ENCODE data around the gene TMEM132D. TPM values are rescaled to one million over a fixed set of nuclear protein-coding genes. Genes with fewer than 3 reads are reported as not detected.

The TMEM132D gene
- total and polyA plus RNA-seq, 2 experiments from 2014 or later = 2.0 to 2.4 TPM

DNA sequence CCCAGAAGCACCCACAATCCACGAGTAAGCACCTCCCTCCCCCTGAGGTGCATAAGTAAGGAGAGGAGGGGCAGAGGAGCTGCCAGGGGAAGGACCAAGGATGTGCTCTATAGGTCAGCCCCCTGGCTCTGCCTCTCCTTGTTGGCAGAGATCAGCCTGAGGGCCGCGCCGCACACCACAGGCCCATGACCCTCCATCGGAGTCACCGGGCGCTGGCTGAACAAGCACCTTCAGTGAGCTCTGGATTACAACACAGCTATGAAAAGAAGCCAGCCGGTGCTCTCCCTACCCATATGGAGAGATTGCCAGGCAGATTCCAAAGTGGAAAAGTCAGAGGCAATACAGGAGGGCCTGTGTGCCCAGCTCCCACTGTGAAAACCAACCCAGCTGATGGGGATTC, 793.2 kb downstream of the TMEM132D start:
- TF ChIP-seq, protein P1, sequence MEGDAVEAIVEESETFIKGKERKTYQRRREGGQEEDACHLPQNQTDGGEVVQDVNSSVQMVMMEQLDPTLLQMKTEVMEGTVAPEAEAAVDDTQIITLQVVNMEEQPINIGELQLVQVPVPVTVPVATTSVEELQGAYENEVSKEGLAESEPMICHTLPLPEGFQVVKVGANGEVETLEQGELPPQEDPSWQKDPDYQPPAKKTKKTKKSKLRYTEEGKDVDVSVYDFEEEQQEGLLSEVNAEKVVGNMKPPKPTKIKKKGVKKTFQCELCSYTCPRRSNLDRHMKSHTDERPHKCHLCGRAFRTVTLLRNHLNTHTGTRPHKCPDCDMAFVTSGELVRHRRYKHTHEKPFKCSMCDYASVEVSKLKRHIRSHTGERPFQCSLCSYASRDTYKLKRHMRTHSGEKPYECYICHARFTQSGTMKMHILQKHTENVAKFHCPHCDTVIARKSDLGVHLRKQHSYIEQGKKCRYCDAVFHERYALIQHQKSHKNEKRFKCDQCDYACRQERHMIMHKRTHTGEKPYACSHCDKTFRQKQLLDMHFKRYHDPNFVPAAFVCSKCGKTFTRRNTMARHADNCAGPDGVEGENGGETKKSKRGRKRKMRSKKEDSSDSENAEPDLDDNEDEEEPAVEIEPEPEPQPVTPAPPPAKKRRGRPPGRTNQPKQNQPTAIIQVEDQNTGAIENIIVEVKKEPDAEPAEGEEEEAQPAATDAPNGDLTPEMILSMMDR (IDR thresholded peaks at IDR 0.05; ENCODE audit: poor library complexity) = no peak
- no peak for TF ChIP-seq EZH2phosphoT487 (IDR thresholded peaks at IDR 0.05; ENCODE audit: low read depth, severe bottlenecking, unreplicated experiment)
- TF ChIP-seq EZH2 (IDR thresholded peaks at IDR 0.05; ENCODE audit: borderline replicate concordance) = no peak

DNA sequence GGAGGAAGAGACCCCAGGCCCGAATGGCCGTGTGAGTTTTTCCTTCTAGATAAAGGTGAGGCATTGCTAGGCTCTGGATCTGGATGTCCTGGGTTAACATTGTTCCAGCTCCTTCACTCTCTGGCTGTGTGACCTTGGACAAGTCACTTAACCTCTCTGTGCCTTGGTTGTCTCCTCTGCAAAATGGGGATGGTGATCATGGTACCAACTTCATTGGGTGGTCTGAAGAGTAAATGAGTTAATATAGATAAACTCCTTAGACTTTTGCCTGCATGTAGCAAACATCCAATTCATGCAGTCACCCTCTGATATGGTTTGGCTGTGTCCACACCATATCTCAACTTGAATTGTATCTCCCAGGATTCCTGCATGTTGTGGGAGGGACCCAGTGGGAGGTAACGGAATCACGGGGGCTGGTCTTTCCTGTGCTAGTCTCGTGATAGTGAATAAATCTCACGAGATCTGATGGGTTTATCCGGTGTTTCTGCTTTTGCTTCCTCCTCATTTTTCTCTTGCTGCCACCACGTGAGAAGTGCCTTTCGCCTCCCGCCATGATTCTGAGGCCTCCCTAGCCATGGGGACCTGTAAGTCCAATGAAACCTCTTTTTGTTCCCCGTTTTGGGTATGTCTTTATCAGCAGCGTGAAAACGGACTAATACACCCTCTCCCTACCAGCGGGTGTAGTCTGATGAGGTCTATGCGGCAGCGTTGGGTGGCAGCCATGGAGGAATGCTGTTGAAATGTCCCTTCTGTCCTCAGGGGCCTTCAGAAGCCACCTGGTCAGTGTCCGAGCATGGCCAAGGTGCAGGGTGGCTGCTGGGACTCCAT, 794.4 kb downstream of the TMEM132D start:
- DNase-seq (ENCODE audit: low spot score) = no peak
- Histone ChIP-seq H3K9me2 (replicated peaks; ENCODE audit: insufficient read depth) (no peaks in the 10 kb centered on the region), H3K27me3 (no peaks in the 10 kb centered on the region), H3K9me3 (ENCODE audit: low read depth) (no peaks in the 10 kb centered on the region), H3K36me3 (replicated peaks; ENCODE audit: insufficient read depth, low read depth) (no peaks in the 10 kb centered on the region), H3K79me2 (no peaks in the 10 kb centered on the region), H4K20me1 (ENCODE audit: insufficient read depth, poor library complexity, severe bottlenecking) (no peaks in the 10 kb centered on the region), H3K27ac (no peak overlapping the region), H3K4me2 (no peak overlapping the region), H3K4me3 (no peak overlapping the region), H3K4me1 (ENCODE audit: insufficient read depth) (no peaks in the 10 kb centered on the region), H2AFZ (no peak overlapping the region)
- TF ChIP-seq EZH2 (IDR thresholded peaks at IDR 0.05; ENCODE audit: borderline replicate concordance) (no peak), EZH2phosphoT487 (IDR thresholded peaks at IDR 0.05; ENCODE audit: low read depth, severe bottlenecking, unreplicated experiment) (no peak)
- TF ChIP-seq, protein P1 (IDR thresholded peaks at IDR 0.05; ENCODE audit: poor library complexity) = no peak
- WGBS (ENCODE audit: low lambda C conversion rate, missing lambda C conversion rate) = 80% methylated on average over 17 of the region's 17 CpGs

More for the DNA sequence above, 793.2 kb downstream of the TMEM132D start:
- no peaks in the 10 kb centered on the region for H3K36me3 ChIP-seq (replicated peaks; ENCODE audit: insufficient read depth, low read depth)
- H3K27me3 ChIP-seq = no peaks in the 10 kb centered on the region
- H2AFZ ChIP-seq = no peak overlapping the region
- no peaks in the 10 kb centered on the region for H3K4me1 ChIP-seq (ENCODE audit: insufficient read depth)
- 91% methylated on average over 8 of the region's 8 CpGs for WGBS (ENCODE audit: low lambda C conversion rate, missing lambda C conversion rate)
- no peak overlapping the region for H3K27ac ChIP-seq
- H4K20me1 ChIP-seq (ENCODE audit: insufficient read depth, poor library complexity, severe bottlenecking) = no peaks in the 10 kb centered on the region
- no peak overlapping the region for H3K4me2 ChIP-seq
- H3K4me3 ChIP-seq = no peak overlapping the region
- no peaks in the 10 kb centered on the region for H3K79me2 ChIP-seq
- no peaks in the 10 kb centered on the region for H3K9me2 ChIP-seq (replicated peaks; ENCODE audit: insufficient read depth)
- DNase-seq (ENCODE audit: low spot score) = no peak
- H3K9me3 ChIP-seq (ENCODE audit: low read depth) = no peaks in the 10 kb centered on the region

DNA sequence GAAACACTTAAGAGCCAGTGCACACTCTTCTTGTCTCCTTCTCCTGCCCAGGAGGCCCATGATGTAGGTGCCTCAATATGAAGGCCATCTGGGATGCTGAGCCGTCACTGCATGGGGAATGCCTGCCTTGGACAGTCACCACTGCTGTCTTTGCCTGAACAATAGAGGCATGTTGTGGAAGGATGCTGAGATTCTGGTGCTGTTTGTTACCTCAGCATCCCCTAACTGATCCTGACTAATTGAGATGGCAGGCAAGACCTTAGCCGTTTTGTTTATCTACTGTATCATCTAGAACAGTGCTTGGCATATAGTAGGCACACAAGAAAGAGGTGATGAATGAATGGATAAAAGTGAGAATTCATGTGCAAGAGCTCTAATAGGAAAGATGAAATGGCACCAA, 797.1 kb downstream of the TMEM132D start:
- 80% methylated on average over 2 of the region's 2 CpGs for WGBS (ENCODE audit: low lambda C conversion rate, missing lambda C conversion rate)
- Histone ChIP-seq H2AFZ (no peak overlapping the region), H3K27me3 (no peaks in the 10 kb centered on the region), H3K4me2 (no peak overlapping the region), H3K79me2 (no peaks in the 10 kb centered on the region), H3K27ac (no peak overlapping the region), H3K9me2 (replicated peaks; ENCODE audit: insufficient read depth) (no peaks in the 10 kb centered on the region), H3K4me1 (ENCODE audit: insufficient read depth) (no peaks in the 10 kb centered on the region), H3K36me3 (replicated peaks; ENCODE audit: insufficient read depth, low read depth) (no peaks in the 10 kb centered on the region), H3K4me3 (no peak overlapping the region), H4K20me1 (ENCODE audit: insufficient read depth, poor library complexity, severe bottlenecking) (no peaks in the 10 kb centered on the region), H3K9me3 (ENCODE audit: low read depth) (no peaks in the 10 kb centered on the region)
- no peak for DNase-seq (ENCODE audit: low spot score)
- TF ChIP-seq, protein P1 (IDR thresholded peaks at IDR 0.05; ENCODE audit: poor library complexity) = no peak
- TF ChIP-seq EZH2 (IDR thresholded peaks at IDR 0.05; ENCODE audit: borderline replicate concordance) (no peak), EZH2phosphoT487 (IDR thresholded peaks at IDR 0.05; ENCODE audit: low read depth, severe bottlenecking, unreplicated experiment) (no peak)
